HTR-8/SVneo (cell line): ENCODE data around the gene EHD4.

Source experiments
- DNase-seq: peaks from one replicate; pipeline ENCODE4 v3.0.0; 2011; ENCODE audit warnings: low spot score, mixed read lengths; ENCODE audit not compliant: insufficient read length
- FAIRE-seq: peaks from 2 replicates; lab custom pipeline; 2011; peaks lifted over from hg19 to GRCh38; lab: Jason Lieb, UNC

Gene EHD4

GRCh38 chr15:41961595-41962202, 10.7 kb downstream of the EHD4 start:
- FAIRE-seq (no peak), DNase-seq (no peak)

- FAIRE-seq (no peak), DNase-seq (no peak)
These were observed 11.3 kb downstream of the EHD4 start for GRCh38 chr15:41961001-41961518.

- FAIRE-seq: no peak
- DNase-seq: no peak
These were observed 14.3 kb downstream of the EHD4 start for GRCh38 chr15:41958002-41958420.

- no peak for FAIRE-seq
- no peak for DNase-seq
These were observed 15.1 kb downstream of the EHD4 start for GRCh38 chr15:41957021-41957897.

GRCh38 chr15:41955807-41956525, 16.4 kb downstream of the EHD4 start:
- DNase-seq: no peak
- no peak for FAIRE-seq

- FAIRE-seq: no peak
These were observed 17.3 kb downstream of the EHD4 start for GRCh38 chr15:41955100-41955499.

GRCh38 chr15:41954036-41954435, 18.3 kb downstream of the EHD4 start:
- DNase-seq (no peak), FAIRE-seq (no peak)

More at GRCh38 chr15:41955100-41955499, 17.3 kb downstream of the EHD4 start:
- no peak for DNase-seq

GRCh38 chr15:41952013-41952563, 20.3 kb downstream of the EHD4 start:
- DNase-seq (no peak), FAIRE-seq (no peak)

- FAIRE-seq (no peak), DNase-seq (no peak)
These were observed 20.8 kb downstream of the EHD4 start for GRCh38 chr15:41951571-41951970.

GRCh38 chr15:41950489-41950888, 21.9 kb downstream of the EHD4 start:
- DNase-seq (no peak), FAIRE-seq (no peak)

GRCh38 chr15:41950127-41950483, 22.3 kb downstream of the EHD4 start:
- FAIRE-seq: no peak
- no peak for DNase-seq

GRCh38 chr15:41949401-41950126, 22.8 kb downstream of the EHD4 start:
- no peak for FAIRE-seq

GRCh38 chr15:41948490-41948889, 23.9 kb downstream of the EHD4 start:
- DNase-seq (no peak), FAIRE-seq (no peak)

More at GRCh38 chr15:41949401-41950126, 22.8 kb downstream of the EHD4 start:
- DNase-seq: no peak

GRCh38 chr15:41946970-41947369, 25.4 kb downstream of the EHD4 start:
- FAIRE-seq: no peak
- DNase-seq: no peak

GRCh38 chr15:41945731-41946130, 26.6 kb downstream of the EHD4 start:
- DNase-seq (no peak), FAIRE-seq (peak; percentile 4)

- FAIRE-seq: no peak
- no peak for DNase-seq
These were observed 27.1 kb downstream of the EHD4 start for GRCh38 chr15:41945221-41945620.

- DNase-seq (peak; percentile 84), FAIRE-seq (peak; percentile 92)
These were observed 27.9 kb downstream of the EHD4 start for GRCh38 chr15:41944313-41944940.

- DNase-seq (no peak), FAIRE-seq (no peak)
These were observed 28.6 kb downstream of the EHD4 start for GRCh38 chr15:41943543-41944312.

- DNase-seq (no peak), FAIRE-seq (no peak)
These were observed 29.5 kb downstream of the EHD4 start for GRCh38 chr15:41942886-41943285.
